Hepatic stellate cell (primary cell): ENCODE results near the gene SRSF3.
"Not testable (repeated sequence)": the region's sequence is repeated elsewhere in the genome, so short reads cannot be mapped to it uniquely, and the experiment has no call there.

Source experiments
- DNase-seq: peaks from one replicate; pipeline ENCODE4 v3.0.0; 2011; ENCODE audit warnings: low spot score

The SRSF3 gene

GRCh38 chr6:36605143-36605542, 11.0 kb downstream of the SRSF3 start:
- no peak for DNase-seq

- DNase-seq, result no peak
Observed at GRCh38 chr6:36605560-36606391, 11.6 kb downstream of the SRSF3 start.

GRCh38 chr6:36607305-36607682, 13.1 kb downstream of the SRSF3 start:
- not testable (repeated sequence) for DNase-seq

GRCh38 chr6:36607683-36608386, 13.7 kb downstream of the SRSF3 start:
- DNase-seq, result no peak

- DNase-seq, result no peak
Observed at GRCh38 chr6:36608788-36609563, 14.8 kb downstream of the SRSF3 start.

- DNase-seq, result no peak
Observed at GRCh38 chr6:36609582-36609981, 15.4 kb downstream of the SRSF3 start.

GRCh38 chr6:36610041-36610955, 16.1 kb downstream of the SRSF3 start:
- no peak for DNase-seq

- no peak for DNase-seq
Observed at GRCh38 chr6:36610956-36611336, 16.8 kb downstream of the SRSF3 start.

GRCh38 chr6:36611679-36612078, 17.5 kb downstream of the SRSF3 start:
- DNase-seq, result not testable (repeated sequence)

GRCh38 chr6:36612101-36612625, 18.0 kb downstream of the SRSF3 start:
- no peak for DNase-seq

- no peak for DNase-seq
Observed at GRCh38 chr6:36613200-36613995, 19.2 kb downstream of the SRSF3 start.

GRCh38 chr6:36615018-36615761, 21.0 kb downstream of the SRSF3 start:
- DNase-seq, result peak; percentile 59

- no peak for DNase-seq
Observed at GRCh38 chr6:36616893-36617521, 22.8 kb downstream of the SRSF3 start.

- no peak for DNase-seq
Observed at GRCh38 chr6:36618366-36619355, 24.5 kb downstream of the SRSF3 start.

GRCh38 chr6:36621371-36621855, 27.3 kb downstream of the SRSF3 start:
- no peak for DNase-seq

- no peak for DNase-seq
Observed at GRCh38 chr6:36622901-36623546, 28.9 kb downstream of the SRSF3 start.
